Fibroblast of the aortic adventitia (primary cell): Measurements from ENCODE around the gene DDIT3. TPM values are rescaled to one million over a fixed set of nuclear protein-coding genes. Genes with fewer than 3 reads are reported as not detected.

Experiments
- DNase-seq: peaks from one replicate; pipeline ENCODE4 v3.0.0-alpha.2; 2010; ENCODE audit warnings: low read depth
- H3K4me3 ChIP-seq: 2 replicates; pipeline ENCODE4 v1.5.1; 2011; ENCODE audit warnings: low read depth, mild to moderate bottlenecking, control low read depth, low read length, moderate library complexity
- CTCF ChIP-seq: IDR thresholded peaks from 2 replicates; pipeline ENCODE4 v1.5.1; 2011; ENCODE audit warnings: mild to moderate bottlenecking, low read length, control low read depth, inconsistent platforms; ENCODE audit not compliant: insufficient read depth
- total RNA-seq: library from RNA; depleted of rRNA; stranded (reverse); fragments of >200 nt; gene quantifications from 2 replicates; pipeline ENCODE4 v1.2.3, GENCODE V29; 2012; ENCODE audit warnings: low replicate concordance

The DDIT3 gene
- total RNA-seq, 1 donor: 37.7 TPM

GRCh38 chr12:57471661-57472060 lies 48.7 kb downstream of the DDIT3 start:
- DNase-seq: no peak
- no peak for TF ChIP-seq CTCF
- no peak overlapping the region for H3K4me3 ChIP-seq

- TF ChIP-seq CTCF: no peak
- no peak overlapping the region for H3K4me3 ChIP-seq
- DNase-seq: no peak
Measured at GRCh38 chr12:57470970-57471656, 49.2 kb downstream of the DDIT3 start.

- no peak overlapping the region for H3K4me3 ChIP-seq
- TF ChIP-seq CTCF: no peak
- no peak for DNase-seq
Measured at GRCh38 chr12:57470286-57470969, 49.9 kb downstream of the DDIT3 start.

GRCh38 chr12:57469296-57470164 lies 50.8 kb downstream of the DDIT3 start:
- TF ChIP-seq CTCF: no peak
- no peak for DNase-seq

GRCh38 chr12:57467915-57468314 lies 52.4 kb downstream of the DDIT3 start:
- no peak for DNase-seq
- no peak overlapping the region for H3K4me3 ChIP-seq

More at GRCh38 chr12:57469296-57470164, 50.8 kb downstream of the DDIT3 start:
- no peak overlapping the region for H3K4me3 ChIP-seq

More at GRCh38 chr12:57467915-57468314, 52.4 kb downstream of the DDIT3 start:
- TF ChIP-seq CTCF: no peak
